ENCODE data around the gene SLC9A7. TPM values are rescaled to one million over a fixed set of nuclear protein-coding genes. Genes with fewer than 3 reads are reported as not detected.

The SLC9A7 gene
- total RNA-seq, 1 donor from 2014 or later, result 3.5 TPM

DNA sequence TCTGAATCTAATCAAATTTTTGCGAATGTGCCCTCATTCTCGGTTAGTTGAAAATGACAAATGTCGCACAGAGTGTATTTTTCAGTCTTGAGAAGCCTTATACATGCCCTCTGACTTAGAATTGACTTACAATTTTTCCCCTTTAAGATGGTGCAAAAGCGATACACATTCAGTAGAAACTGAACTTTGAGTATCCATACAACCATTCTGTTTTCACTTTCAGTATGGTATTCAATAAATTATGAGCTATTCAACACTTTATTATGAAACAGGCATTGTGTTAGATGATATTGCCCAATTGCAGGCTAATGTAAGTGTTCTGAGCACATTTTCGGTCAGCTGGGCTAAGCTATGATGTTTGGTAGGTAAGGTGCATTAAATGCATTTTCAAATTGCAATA lies 43.4 kb downstream of the SLC9A7 start:
- TF ChIP-seq EZH2phosphoT487 (IDR thresholded peaks at IDR 0.05) (no peak), EZH2 (IDR thresholded peaks at IDR 0.05) (no peak)
- TF ChIP-seq, protein P1, sequence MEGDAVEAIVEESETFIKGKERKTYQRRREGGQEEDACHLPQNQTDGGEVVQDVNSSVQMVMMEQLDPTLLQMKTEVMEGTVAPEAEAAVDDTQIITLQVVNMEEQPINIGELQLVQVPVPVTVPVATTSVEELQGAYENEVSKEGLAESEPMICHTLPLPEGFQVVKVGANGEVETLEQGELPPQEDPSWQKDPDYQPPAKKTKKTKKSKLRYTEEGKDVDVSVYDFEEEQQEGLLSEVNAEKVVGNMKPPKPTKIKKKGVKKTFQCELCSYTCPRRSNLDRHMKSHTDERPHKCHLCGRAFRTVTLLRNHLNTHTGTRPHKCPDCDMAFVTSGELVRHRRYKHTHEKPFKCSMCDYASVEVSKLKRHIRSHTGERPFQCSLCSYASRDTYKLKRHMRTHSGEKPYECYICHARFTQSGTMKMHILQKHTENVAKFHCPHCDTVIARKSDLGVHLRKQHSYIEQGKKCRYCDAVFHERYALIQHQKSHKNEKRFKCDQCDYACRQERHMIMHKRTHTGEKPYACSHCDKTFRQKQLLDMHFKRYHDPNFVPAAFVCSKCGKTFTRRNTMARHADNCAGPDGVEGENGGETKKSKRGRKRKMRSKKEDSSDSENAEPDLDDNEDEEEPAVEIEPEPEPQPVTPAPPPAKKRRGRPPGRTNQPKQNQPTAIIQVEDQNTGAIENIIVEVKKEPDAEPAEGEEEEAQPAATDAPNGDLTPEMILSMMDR (IDR thresholded peaks at IDR 0.05), result no peak
- Histone ChIP-seq H3K36me3 (no peaks in the 10 kb centered on the region), H3K4me1 (no peaks in the 10 kb centered on the region), H4K20me1 (ENCODE audit: low read depth) (no peaks in the 10 kb centered on the region), H3K9ac (no peak overlapping the region), H3K9me3 (ENCODE audit: low read depth) (no peaks in the 10 kb centered on the region), H3K79me2 (ENCODE audit: low read depth) (no peaks in the 10 kb centered on the region), H3K4me3 (no peak overlapping the region), H2AFZ (replicated peaks) (no peak overlapping the region), H3F3A (ENCODE audit: low read depth) (no peaks in the 10 kb centered on the region), H3K4me2 (no peak overlapping the region), H3K27me3 (no peaks in the 10 kb centered on the region), H3K27ac (no peak overlapping the region)
- DNase-seq (ENCODE audit: low spot score), result no peak
- Mint-ChIP-seq H3K9me3 (peaks cover 7% of the 10 kb centered on the region), H3K36me3 (no peaks in the 10 kb centered on the region), H3K4me1 (peaks cover 5% of the 10 kb centered on the region), H3K27me3 (ENCODE audit: insufficient read depth, low read depth) (no peaks in the 10 kb centered on the region), H3K27ac (no peak overlapping the region), H3K4me3 (no peak overlapping the region)

DNA sequence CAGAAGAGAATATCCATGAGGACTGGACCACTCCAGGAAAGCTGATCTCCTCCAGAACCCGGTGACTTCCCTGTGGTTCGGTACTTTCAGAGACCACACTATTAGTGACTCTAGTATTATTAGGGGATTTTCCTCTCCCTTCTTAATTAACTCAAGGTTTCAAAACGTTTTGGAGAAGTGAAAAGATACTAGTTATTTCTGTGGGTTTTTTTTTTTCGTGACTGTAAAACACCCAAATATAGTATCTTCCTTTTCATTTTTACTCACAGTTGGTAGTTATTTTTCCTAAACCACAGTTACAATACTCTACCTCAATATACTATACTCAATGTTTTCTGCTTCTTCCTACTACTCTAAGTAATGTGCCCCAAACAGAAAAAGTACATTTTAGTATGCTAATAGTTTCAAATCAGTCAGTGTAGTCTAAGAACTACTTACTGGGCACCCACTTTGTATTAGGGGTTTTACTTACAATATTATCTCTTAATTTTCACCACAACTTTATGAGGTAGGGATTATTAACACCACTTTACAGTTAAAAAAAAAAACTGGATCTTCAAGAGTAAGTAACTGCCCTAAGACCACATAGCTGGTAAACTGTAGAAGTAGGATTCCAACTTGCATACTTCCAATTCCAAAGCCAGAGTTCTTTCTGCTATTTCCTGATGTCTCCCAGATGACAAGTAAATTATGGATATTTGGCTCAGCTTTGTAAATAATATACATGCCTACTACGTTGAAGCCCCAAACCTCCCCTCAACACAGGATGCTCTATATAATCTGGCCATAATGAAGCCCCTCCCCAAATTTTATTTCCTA lies 45.0 kb downstream of the SLC9A7 start:
- no peaks in the 10 kb centered on the region for H3K27me3 ChIP-seq
- H3F3A ChIP-seq (ENCODE audit: low read depth), result no peaks in the 10 kb centered on the region
- no peaks in the 10 kb centered on the region for H3K4me1 ChIP-seq
- H3K9ac ChIP-seq, result no peak overlapping the region
- peaks cover 5% of the 10 kb centered on the region for H3K4me1 Mint-ChIP-seq
- no peak overlapping the region for H3K4me2 ChIP-seq
- no peak overlapping the region for H2AFZ ChIP-seq (replicated peaks)
- no peaks in the 10 kb centered on the region for H3K27me3 Mint-ChIP-seq (ENCODE audit: insufficient read depth, low read depth)
- H3K9me3 Mint-ChIP-seq, result peaks cover 7% of the 10 kb centered on the region
- no peak for TF ChIP-seq EZH2phosphoT487 (IDR thresholded peaks at IDR 0.05)
- TF ChIP-seq, protein P1 (IDR thresholded peaks at IDR 0.05), result no peak
- TF ChIP-seq EZH2 (IDR thresholded peaks at IDR 0.05), result no peak
- no peaks in the 10 kb centered on the region for H3K9me3 ChIP-seq (ENCODE audit: low read depth)
- no peak overlapping the region for H3K4me3 ChIP-seq
- no peaks in the 10 kb centered on the region for H3K36me3 ChIP-seq
- no peak for DNase-seq (ENCODE audit: low spot score)
- H3K4me3 Mint-ChIP-seq, result no peak overlapping the region
- H3K79me2 ChIP-seq (ENCODE audit: low read depth), result no peaks in the 10 kb centered on the region
- no peaks in the 10 kb centered on the region for H3K36me3 Mint-ChIP-seq
- H3K27ac Mint-ChIP-seq, result no peak overlapping the region
- no peak overlapping the region for H3K27ac ChIP-seq
- H4K20me1 ChIP-seq (ENCODE audit: low read depth), result no peaks in the 10 kb centered on the region

- no peak overlapping the region for H3K4me3 ChIP-seq
- H3K9me3 Mint-ChIP-seq, result peaks cover 4% of the 10 kb centered on the region
Observed at GRCh38 chrX:46712764-46713163, 46.2 kb downstream of the SLC9A7 start.

More at GRCh38 chrX:46712764-46713163, 46.2 kb downstream of the SLC9A7 start:
- Mint-ChIP-seq H3K27ac (no peak overlapping the region), H3K27me3 (ENCODE audit: insufficient read depth, low read depth) (no peaks in the 10 kb centered on the region), H3K36me3 (no peaks in the 10 kb centered on the region), H3K4me1 (peaks cover 5% of the 10 kb centered on the region), H3K4me3 (no peak overlapping the region)
- no peaks in the 10 kb centered on the region for H4K20me1 ChIP-seq (ENCODE audit: low read depth)
- H3K27ac ChIP-seq, result no peak overlapping the region
- H3K79me2 ChIP-seq (ENCODE audit: low read depth), result no peaks in the 10 kb centered on the region
- no peaks in the 10 kb centered on the region for H3F3A ChIP-seq (ENCODE audit: low read depth)
- no peaks in the 10 kb centered on the region for H3K9me3 ChIP-seq (ENCODE audit: low read depth)
- DNase-seq (ENCODE audit: low spot score), result no peak
- no peak overlapping the region for H3K4me2 ChIP-seq
- no peak overlapping the region for H3K9ac ChIP-seq
- H3K27me3 ChIP-seq, result no peaks in the 10 kb centered on the region
- H3K36me3 ChIP-seq, result no peaks in the 10 kb centered on the region
- TF ChIP-seq EZH2phosphoT487 (IDR thresholded peaks at IDR 0.05), result no peak
- TF ChIP-seq, protein P1 (IDR thresholded peaks at IDR 0.05), result no peak
- no peak for TF ChIP-seq EZH2 (IDR thresholded peaks at IDR 0.05)
- no peaks in the 10 kb centered on the region for H3K4me1 ChIP-seq
- H2AFZ ChIP-seq (replicated peaks), result no peak overlapping the region

Measured in neural progenitor cell (in vitro differentiated cells).